HepG2 (cell line): ENCODE data around the gene SLC17A8. TPM values are rescaled to one million over a fixed set of nuclear protein-coding genes. Genes with fewer than 3 reads are reported as not detected.

Experiments
- ARHGAP35 ChIP-seq: sonication (generic); formaldehyde crosslinking; IDR thresholded peaks from 2 replicates; pipeline ENCODE4 v1.9.0; 2022; ENCODE audit warnings: mild to moderate bottlenecking, inconsistent platforms, moderate library complexity, missing genetic modification reagents, borderline replicate concordance
- E2F2 ChIP-seq: sonication (generic); formaldehyde crosslinking; IDR thresholded peaks from 2 replicates; pipeline ENCODE4 v1.4.0; 2020; ENCODE audit warnings: missing genetic modification reagents, borderline replicate concordance
- MAFG ChIP-seq: sonication (generic); formaldehyde crosslinking; IDR thresholded peaks from 2 replicates; pipeline ENCODE4 v1.5.1; 2020; ENCODE audit warnings: mild to moderate bottlenecking, missing genetic modification reagents
- NFIC ChIP-seq: IDR thresholded peaks from 2 replicates; pipeline ENCODE4 v1.6.1; 2012; ENCODE audit warnings: mild to moderate bottlenecking, low read length, inconsistent platforms
- PPARG ChIP-seq: conservative IDR thresholded peaks from 2 replicates; pipeline ENCODE4 v1.6.1; 2016; ENCODE audit warnings: missing biosample characterization, missing genetic modification reagents
- RCOR2 ChIP-seq: IDR thresholded peaks from 2 replicates; pipeline ENCODE4 v1.6.1; 2016; ENCODE audit warnings: missing biosample characterization, missing genetic modification reagents
- SALL1 ChIP-seq: sonication (generic); formaldehyde crosslinking; IDR thresholded peaks from 2 replicates; pipeline ENCODE4 v1.8.0; 2022; ENCODE audit warnings: mild to moderate bottlenecking, missing genetic modification reagents
- SMC3 ChIP-seq: IDR thresholded peaks from 2 replicates; pipeline ENCODE4 v1.6.1; 2011; ENCODE audit warnings: low read length, improper control_type of control experiment
- TAF1 ChIP-seq: sonication (generic); formaldehyde crosslinking; IDR thresholded peaks from 2 replicates; pipeline ENCODE4 v1.4.0; 2020; ENCODE audit warnings: missing genetic modification reagents
- ZNF382 ChIP-seq: sonication (generic); formaldehyde crosslinking; IDR thresholded peaks from 2 replicates; pipeline ENCODE4 v1.5.0; 2020; ENCODE audit warnings: missing genetic modification reagents, mild to moderate bottlenecking, borderline replicate concordance
- ZNF558 ChIP-seq: sonication (generic); formaldehyde crosslinking; IDR thresholded peaks from 2 replicates; pipeline ENCODE4 v1.9.0; 2022; ENCODE audit warnings: mild to moderate bottlenecking, missing genetic modification reagents, borderline replicate concordance
- polyA plus RNA-seq, 8 experiments: library from polyadenylated mRNA; depleted of rRNA in 3 of 8; stranded (reverse) in 7 of 8; unstranded in 1 of 8; fragments of >200 nt; fragmentation: Illumina TruSeq in 4 of 8; extraction: Trizol in 4 of 8; gene quantifications; 2 replicates each; pipeline versions ENCODE4 v1.2.1 to v1.2.3, GENCODE V29; 2011 to 2016; ENCODE audit warnings: low read depth in 4 of 8, missing spikeins in 1 of 8, mixed read lengths in 1 of 8; ENCODE audit not compliant: insufficient read depth in 1 of 8
- total RNA-seq, 5 experiments: library from RNA; depleted of rRNA; stranded (reverse); fragments of >200 nt; fragmentation: Illumina TruSeq; extraction: Trizol; gene quantifications; 2 replicates each; pipeline ENCODE4 v1.2.3, GENCODE V29; 2016; ENCODE audit warnings: low read depth in 1 of 5
- TF ChIP-seq, protein P1 (sequence below): IDR thresholded peaks from 2 replicates; pipeline ENCODE4 v1.6.1; 2016; ENCODE audit warnings: low read depth, control low read depth
- TF ChIP-seq, protein P2 (sequence below): sonication (generic); formaldehyde crosslinking; IDR thresholded peaks from 2 replicates; pipeline ENCODE4 v1.5.0; 2020; ENCODE audit warnings: mild to moderate bottlenecking, missing genetic modification reagents, borderline replicate concordance
- TF ChIP-seq, protein P3 (sequence below): sonication (generic); formaldehyde crosslinking; IDR thresholded peaks from 2 replicates; pipeline ENCODE4 v1.5.0; 2020; ENCODE audit warnings: mild to moderate bottlenecking, missing genetic modification reagents, borderline replicate concordance

Gene SLC17A8
- total and polyA plus RNA-seq, 2 of the 13 experiments (the other 11 are each of a cell fraction or from before 2014, with no cell fraction given): 0.07 to 0.15 TPM

DNA sequence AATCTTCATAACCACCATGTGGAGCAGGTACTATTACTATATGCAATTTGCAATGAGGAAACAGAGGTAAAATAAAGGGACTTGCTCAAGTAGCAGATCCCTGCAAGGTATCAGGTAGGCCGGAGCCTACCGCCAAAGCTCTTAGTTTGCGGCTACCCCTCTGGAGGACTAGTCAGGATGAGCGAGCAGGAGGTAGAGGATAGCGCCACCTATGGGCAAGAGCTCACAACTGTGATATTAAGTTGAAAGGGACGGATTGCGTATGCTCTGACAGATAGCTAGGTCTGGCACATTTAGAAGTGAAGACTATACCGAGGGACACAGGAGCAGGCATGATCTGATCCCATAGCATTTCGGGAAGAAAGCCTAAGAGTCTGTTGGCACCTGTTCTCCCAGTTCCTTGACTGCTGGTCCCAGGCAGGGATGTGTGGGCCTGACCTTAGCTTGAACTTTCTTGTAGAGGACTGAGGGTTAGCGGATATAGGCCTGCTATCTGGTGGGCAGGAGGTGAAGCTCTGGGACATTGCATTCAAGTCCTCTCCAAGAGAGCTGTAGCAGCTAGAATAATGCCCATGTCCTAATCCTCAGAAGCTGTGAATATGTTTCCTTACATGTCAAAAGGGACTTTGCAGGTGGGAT, 48.0 kb downstream of the SLC17A8 start (continued):
- TF ChIP-seq E2F2 (CRISPR knock-in tag) (no peak), MAFG (CRISPR knock-in tag) (no peak), ARHGAP35 (CRISPR knock-in tag) (no peak), SALL1 (CRISPR knock-in tag) (peak; percentile 66), PPARG (CRISPR knock-in tag) (no peak), ZNF382 (CRISPR knock-in tag) (no peak), TAF1 (CRISPR knock-in tag) (no peak), ZNF558 (CRISPR knock-in tag) (no peak), NFIC (no peak), RCOR2 (CRISPR knock-in tag) (no peak), SMC3 (peak; percentile 78)
- TF ChIP-seq, protein P1, sequence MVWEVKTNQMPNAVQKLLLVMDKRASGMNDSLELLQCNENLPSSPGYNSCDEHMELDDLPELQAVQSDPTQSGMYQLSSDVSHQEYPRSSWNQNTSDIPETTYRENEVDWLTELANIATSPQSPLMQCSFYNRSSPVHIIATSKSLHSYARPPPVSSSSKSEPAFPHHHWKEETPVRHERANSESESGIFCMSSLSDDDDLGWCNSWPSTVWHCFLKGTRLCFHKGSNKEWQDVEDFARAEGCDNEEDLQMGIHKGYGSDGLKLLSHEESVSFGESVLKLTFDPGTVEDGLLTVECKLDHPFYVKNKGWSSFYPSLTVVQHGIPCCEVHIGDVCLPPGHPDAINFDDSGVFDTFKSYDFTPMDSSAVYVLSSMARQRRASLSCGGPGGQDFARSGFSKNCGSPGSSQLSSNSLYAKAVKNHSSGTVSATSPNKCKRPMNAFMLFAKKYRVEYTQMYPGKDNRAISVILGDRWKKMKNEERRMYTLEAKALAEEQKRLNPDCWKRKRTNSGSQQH (CRISPR knock-in tag): no peak
- TF ChIP-seq, protein P2, sequence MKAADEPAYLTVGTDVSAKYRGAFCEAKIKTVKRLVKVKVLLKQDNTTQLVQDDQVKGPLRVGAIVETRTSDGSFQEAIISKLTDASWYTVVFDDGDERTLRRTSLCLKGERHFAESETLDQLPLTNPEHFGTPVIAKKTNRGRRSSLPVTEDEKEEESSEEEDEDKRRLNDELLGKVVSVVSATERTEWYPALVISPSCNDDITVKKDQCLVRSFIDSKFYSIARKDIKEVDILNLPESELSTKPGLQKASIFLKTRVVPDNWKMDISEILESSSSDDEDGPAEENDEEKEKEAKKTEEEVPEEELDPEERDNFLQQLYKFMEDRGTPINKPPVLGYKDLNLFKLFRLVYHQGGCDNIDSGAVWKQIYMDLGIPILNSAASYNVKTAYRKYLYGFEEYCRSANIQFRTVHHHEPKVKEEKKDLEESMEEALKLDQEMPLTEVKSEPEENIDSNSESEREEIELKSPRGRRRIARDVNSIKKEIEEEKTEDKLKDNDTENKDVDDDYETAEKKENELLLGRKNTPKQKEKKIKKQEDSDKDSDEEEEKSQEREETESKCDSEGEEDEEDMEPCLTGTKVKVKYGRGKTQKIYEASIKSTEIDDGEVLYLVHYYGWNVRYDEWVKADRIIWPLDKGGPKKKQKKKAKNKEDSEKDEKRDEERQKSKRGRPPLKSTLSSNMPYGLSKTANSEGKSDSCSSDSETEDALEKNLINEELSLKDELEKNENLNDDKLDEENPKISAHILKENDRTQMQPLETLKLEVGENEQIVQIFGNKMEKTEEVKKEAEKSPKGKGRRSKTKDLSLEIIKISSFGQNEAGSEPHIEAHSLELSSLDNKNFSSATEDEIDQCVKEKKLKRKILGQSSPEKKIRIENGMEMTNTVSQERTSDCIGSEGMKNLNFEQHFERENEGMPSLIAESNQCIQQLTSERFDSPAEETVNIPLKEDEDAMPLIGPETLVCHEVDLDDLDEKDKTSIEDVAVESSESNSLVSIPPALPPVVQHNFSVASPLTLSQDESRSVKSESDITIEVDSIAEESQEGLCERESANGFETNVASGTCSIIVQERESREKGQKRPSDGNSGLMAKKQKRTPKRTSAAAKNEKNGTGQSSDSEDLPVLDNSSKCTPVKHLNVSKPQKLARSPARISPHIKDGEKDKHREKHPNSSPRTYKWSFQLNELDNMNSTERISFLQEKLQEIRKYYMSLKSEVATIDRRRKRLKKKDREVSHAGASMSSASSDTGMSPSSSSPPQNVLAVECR: 0 out of 2 replicates have a peak, but pooled peaks have one; percentile 19
- TF ChIP-seq, protein P3, sequence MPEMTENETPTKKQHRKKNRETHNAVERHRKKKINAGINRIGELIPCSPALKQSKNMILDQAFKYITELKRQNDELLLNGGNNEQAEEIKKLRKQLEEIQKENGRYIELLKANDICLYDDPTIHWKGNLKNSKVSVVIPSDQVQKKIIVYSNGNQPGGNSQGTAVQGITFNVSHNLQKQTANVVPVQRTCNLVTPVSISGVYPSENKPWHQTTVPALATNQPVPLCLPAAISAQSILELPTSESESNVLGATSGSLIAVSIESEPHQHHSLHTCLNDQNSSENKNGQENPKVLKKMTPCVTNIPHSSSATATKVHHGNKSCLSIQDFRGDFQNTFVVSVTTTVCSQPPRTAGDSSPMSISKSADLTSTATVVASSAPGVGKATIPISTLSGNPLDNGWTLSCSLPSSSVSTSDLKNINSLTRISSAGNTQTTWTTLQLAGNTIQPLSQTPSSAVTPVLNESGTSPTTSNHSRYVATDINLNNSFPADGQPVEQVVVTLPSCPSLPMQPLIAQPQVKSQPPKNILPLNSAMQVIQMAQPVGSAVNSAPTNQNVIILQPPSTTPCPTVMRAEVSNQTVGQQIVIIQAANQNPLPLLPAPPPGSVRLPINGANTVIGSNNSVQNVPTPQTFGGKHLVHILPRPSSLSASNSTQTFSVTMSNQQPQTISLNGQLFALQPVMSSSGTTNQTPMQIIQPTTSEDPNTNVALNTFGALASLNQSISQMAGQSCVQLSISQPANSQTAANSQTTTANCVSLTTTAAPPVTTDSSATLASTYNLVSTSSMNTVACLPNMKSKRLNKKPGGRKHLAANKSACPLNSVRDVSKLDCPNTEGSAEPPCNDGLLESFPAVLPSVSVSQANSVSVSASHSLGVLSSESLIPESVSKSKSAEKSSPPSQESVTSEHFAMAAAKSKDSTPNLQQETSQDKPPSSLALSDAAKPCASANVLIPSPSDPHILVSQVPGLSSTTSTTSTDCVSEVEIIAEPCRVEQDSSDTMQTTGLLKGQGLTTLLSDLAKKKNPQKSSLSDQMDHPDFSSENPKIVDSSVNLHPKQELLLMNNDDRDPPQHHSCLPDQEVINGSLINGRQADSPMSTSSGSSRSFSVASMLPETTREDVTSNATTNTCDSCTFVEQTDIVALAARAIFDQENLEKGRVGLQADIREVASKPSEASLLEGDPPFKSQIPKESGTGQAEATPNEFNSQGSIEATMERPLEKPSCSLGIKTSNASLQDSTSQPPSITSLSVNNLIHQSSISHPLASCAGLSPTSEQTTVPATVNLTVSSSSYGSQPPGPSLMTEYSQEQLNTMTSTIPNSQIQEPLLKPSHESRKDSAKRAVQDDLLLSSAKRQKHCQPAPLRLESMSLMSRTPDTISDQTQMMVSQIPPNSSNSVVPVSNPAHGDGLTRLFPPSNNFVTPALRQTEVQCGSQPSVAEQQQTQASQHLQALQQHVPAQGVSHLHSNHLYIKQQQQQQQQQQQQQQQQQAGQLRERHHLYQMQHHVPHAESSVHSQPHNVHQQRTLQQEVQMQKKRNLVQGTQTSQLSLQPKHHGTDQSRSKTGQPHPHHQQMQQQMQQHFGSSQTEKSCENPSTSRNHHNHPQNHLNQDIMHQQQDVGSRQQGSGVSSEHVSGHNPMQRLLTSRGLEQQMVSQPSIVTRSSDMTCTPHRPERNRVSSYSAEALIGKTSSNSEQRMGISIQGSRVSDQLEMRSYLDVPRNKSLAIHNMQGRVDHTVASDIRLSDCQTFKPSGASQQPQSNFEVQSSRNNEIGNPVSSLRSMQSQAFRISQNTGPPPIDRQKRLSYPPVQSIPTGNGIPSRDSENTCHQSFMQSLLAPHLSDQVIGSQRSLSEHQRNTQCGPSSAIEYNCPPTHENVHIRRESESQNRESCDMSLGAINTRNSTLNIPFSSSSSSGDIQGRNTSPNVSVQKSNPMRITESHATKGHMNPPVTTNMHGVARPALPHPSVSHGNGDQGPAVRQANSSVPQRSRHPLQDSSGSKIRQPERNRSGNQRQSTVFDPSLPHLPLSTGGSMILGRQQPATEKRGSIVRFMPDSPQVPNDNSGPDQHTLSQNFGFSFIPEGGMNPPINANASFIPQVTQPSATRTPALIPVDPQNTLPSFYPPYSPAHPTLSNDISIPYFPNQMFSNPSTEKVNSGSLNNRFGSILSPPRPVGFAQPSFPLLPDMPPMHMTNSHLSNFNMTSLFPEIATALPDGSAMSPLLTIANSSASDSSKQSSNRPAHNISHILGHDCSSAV (CRISPR knock-in tag): no peak
